GM10847 (cell line): ENCODE data around the gene ME3.

Experiments
- POLR2A ChIP-seq: IDR thresholded peaks from 2 replicates; pipeline ENCODE4 v1.6.1; 2011; ENCODE audit not compliant: insufficient read length; ENCODE audit errors: extremely low read depth

The ME3 gene

DNA sequence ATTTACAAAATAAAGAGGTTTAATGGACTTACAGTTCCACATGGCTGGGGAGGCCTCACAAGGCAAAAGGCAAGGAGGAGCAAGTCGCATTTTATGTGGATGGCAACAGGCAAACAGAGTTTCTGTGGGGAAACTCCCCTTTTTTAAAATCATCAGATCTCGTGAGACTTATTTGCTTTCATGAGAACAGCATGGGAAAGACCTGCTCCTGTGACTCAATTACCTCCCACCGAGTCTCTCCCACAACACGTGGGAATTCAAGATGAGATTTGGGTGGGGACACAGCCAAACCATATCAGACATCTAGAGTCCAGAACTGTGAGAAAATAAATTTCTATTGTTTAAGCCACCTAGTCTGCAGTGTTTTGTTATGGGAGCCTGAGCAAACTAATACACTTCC, 80.8 kb downstream of the ME3 start:
- no peak for TF ChIP-seq POLR2A

- TF ChIP-seq POLR2A = no peak
Measured at GRCh38 chr11:86589856-86590589, 82.4 kb downstream of the ME3 start.

GRCh38 chr11:86589204-86589603, 83.2 kb downstream of the ME3 start:
- TF ChIP-seq POLR2A = no peak

DNA sequence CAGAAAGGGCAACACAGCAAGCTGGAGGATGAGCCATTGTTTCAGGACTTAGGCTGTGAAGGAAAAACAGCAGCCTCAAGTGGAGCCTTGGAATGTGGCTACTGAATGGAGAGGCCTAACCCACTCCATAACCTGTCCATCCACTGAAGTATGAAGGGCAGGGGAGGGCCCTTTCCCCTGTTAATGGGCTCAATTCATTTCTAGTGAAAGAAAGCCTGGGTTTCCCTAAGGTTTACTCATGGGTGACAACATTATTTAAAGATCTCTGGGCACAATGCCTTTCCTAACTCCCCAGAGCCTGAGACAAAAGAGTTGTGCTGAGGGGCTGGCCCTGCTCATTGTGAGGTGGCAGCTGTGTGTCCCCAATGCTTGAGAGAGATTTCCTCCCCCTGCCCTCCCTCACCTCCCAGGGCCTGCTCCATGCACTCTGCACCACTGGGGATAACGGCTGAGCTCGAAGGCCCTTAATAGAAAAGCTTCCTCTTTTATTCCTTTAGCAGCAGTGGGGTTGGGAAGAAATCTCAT, 83.8 kb downstream of the ME3 start:
- TF ChIP-seq POLR2A = no peak

- TF ChIP-seq POLR2A = no peak
Measured at GRCh38 chr11:86587264-86588193, 84.9 kb downstream of the ME3 start.

- TF ChIP-seq POLR2A = no peak
Measured at GRCh38 chr11:86586307-86586706, 86.1 kb downstream of the ME3 start.

GRCh38 chr11:86582898-86583297, 89.5 kb downstream of the ME3 start:
- no peak for TF ChIP-seq POLR2A

- no peak for TF ChIP-seq POLR2A
Measured at GRCh38 chr11:86580535-86580934, 91.9 kb downstream of the ME3 start.

- no peak for TF ChIP-seq POLR2A
Measured at GRCh38 chr11:86579406-86579731, 93.0 kb downstream of the ME3 start.

DNA sequence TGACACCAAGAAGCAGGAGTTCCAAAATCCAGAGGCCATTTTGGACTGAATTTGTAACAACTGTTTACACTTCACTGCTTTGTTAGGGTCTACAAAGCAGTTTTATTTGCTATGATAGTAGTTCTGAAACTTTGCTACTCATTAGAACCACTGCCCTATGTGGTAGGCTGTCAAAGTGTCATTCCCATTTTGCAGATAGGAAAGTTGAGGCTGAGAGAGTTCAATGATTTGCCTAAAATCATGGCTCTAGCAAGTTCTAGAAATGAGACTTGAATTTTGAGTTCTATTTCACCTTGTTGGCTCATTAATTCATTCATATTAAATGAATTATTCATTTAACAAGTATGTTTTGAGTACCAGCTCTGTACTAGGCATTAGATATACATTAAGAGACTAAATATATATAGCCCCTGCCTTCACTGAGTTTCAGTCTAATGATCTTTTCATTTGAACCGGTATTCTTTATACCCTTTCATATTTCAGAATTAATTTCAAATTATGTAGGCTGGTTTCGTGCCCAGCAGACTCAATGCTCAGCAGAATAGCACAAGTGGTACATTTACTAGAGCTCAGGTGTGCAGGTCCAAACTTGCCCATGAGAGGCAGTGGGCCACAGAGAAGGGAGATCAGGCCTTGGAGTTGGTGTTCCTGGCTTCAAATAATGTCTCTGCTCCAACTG, 93.5 kb downstream of the ME3 start:
- no peak for TF ChIP-seq POLR2A

GRCh38 chr11:86577644-86578636, 94.5 kb downstream of the ME3 start:
- TF ChIP-seq POLR2A = no peak

GRCh38 chr11:86576946-86577624, 95.3 kb downstream of the ME3 start:
- TF ChIP-seq POLR2A = no peak

DNA sequence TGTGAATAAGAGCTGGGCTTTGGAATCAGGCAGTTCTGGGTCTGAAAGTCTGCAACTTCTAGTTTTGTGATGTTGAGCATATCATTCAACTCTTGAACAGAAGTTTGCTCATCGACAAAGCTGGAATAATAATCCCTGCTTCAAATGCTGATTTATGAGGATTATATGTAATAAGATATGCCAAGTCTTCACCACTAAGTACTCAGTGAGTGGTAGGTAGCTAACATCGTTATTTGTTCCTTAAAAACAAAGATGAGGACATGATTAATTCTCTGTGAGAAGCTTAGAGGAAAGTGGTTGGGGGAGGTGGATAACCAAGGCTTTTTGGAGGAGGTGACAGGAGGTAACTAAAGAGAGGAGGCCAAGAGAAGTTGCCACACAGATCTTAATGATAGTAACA, 96.5 kb downstream of the ME3 start:
- no peak for TF ChIP-seq POLR2A
